Peyer's patch (tissue), 4 donors: ENCODE data around the gene CWF19L2.

Source experiments
- POLR2A ChIP-seq, 2 donors: fragments of 450-650 bp; IDR thresholded peaks; one replicate each; pipeline ENCODE4 v1.5.1; 2017; ENCODE audit warnings: antibody characterized with exemption in 2 of 2, mild to moderate bottlenecking in 2 of 2, moderate library complexity in 2 of 2
- TF ChIP-seq, protein P1 (sequence below), 6 experiments: fragments of 450-650 bp in 4 of 6; fragments of 200-600 bp in 2 of 6; sonication (generic) in 1 of 6; IDR thresholded peaks; one replicate each; pipeline ENCODE4 v1.5.1; 2017 to 2019; ENCODE audit warnings: antibody characterized with exemption in 6 of 6, mild to moderate bottlenecking in 3 of 6, moderate library complexity in 1 of 6

DNA sequence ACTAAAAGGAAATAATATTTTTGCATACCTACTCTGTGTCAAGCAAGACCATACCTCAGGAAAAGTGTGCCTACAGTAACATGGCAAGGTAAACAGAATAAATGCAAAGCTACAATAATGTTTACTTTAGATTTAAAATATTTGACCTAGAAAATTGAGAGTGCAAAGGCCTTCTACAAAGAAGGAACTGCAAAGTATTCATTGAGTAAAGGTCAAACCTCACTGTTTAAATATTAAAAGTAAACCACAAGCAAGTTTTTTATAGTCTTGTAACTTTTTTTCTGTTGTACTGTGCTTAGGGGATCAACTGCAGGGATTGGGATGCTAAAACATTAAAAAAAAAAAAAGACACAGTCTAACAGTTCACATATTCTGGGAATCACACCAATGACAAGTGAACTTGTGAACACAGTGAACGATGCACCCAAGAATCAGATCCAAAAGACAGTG is 48.8 kb downstream of the CWF19L2 start:
- TF ChIP-seq, protein P1, sequence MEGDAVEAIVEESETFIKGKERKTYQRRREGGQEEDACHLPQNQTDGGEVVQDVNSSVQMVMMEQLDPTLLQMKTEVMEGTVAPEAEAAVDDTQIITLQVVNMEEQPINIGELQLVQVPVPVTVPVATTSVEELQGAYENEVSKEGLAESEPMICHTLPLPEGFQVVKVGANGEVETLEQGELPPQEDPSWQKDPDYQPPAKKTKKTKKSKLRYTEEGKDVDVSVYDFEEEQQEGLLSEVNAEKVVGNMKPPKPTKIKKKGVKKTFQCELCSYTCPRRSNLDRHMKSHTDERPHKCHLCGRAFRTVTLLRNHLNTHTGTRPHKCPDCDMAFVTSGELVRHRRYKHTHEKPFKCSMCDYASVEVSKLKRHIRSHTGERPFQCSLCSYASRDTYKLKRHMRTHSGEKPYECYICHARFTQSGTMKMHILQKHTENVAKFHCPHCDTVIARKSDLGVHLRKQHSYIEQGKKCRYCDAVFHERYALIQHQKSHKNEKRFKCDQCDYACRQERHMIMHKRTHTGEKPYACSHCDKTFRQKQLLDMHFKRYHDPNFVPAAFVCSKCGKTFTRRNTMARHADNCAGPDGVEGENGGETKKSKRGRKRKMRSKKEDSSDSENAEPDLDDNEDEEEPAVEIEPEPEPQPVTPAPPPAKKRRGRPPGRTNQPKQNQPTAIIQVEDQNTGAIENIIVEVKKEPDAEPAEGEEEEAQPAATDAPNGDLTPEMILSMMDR (IDR thresholded peaks at IDR 0.05): no peak
- no peak for TF ChIP-seq POLR2A (IDR thresholded peaks at IDR 0.05)
